ENCODE measurements around the gene CCKAR. TPM values are rescaled to one million over a fixed set of nuclear protein-coding genes. Genes with fewer than 3 reads are reported as not detected.
"Not testable (repeated sequence)": the region's sequence is repeated elsewhere in the genome, so short reads cannot be mapped to it uniquely, and the experiment has no call there.

Gene CCKAR, protein sequence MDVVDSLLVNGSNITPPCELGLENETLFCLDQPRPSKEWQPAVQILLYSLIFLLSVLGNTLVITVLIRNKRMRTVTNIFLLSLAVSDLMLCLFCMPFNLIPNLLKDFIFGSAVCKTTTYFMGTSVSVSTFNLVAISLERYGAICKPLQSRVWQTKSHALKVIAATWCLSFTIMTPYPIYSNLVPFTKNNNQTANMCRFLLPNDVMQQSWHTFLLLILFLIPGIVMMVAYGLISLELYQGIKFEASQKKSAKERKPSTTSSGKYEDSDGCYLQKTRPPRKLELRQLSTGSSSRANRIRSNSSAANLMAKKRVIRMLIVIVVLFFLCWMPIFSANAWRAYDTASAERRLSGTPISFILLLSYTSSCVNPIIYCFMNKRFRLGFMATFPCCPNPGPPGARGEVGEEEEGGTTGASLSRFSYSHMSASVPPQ
- not detected for polyA plus RNA-seq (2012; ENCODE audit: insufficient read depth, insufficient read length)

DNA sequence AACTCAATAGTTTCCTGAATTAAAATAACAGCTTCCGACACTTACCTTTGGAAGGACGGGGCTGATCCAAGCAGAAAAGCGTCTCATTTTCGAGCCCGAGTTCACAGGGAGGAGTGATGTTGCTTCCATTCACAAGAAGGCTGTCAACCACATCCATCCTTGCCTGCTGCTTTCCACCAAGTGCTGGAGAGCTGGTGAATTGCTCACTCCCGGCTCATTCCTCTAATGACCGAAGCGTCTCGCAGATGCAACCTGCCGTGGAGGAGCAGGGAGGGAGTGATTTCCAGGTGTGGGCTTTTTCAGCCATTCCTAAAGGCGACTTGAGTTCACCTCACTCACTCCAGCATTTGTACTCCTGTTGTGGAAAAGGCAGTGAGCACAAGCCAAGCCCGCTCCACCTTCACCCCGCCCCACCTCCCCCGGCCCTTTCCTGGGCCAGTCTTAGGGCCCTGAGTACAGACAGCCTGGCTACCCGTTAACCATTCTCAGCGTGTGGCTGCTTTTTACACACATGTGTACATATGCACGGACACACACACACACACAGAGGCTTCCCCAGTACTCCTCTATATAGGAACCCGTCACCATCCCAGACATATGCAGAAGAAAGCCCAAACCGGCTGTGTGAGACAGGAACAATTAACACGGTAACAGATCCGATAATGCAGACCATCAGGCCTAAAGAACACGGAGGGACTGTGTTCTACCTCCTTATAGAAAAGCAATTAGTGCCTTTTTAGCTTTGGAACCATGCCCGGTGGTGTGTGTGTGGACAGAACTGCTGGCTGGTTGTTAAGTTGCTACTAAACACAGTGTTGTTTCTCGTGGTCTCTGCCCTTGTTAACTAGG, at the start of gene CCKAR:
TSS of gene CCKAR (minus strand) at position 374 of the 849 bp plus-strand sequence. CDS start at position 157, 217 bp downstream.
- no peak for DNase-seq (ENCODE audit: low read depth, low spot score)
- H3K4me3 ChIP-seq (ENCODE audit: low read length) = no peak within 1 kb of the TSS

- no peak overlapping the region for H3K4me3 ChIP-seq (ENCODE audit: low read length)
- DNase-seq (ENCODE audit: low read depth, low spot score) = no peak
Observed at GRCh38 chr4:26533685-26534084, 43.4 kb upstream of the CCKAR start.

DNA sequence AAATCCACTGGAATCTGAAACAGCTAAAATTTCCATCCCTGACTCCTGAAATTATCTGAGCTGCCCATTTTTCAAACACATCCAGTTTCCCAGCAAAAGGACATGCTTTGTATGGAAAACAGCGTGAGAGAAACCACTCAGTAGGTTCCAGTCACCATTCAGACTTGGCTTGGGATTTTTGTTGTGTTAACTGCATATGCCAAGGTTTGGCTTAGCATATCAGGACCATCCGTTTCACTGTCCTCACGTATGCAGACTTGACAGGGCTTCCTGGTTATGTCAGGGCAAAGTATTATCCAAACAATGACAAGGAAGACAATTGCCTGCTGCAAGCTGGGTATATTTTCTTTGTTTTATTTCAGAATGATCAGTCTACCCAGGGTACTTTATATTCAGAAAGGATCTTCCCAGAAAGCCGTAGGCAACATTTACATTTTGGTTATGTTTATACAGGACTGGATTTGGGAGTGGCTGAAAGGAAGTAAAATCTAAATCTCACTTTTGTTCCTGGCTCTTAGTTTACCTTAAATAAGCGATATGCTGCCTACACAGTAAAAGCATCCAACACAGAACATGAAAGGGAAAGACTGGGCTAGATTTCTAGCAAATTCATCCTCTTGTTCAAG, 41.3 kb upstream of the CCKAR start:
- H3K4me3 ChIP-seq (ENCODE audit: low read length) = no peak overlapping the region
- no peak for DNase-seq (ENCODE audit: low read depth, low spot score)

GRCh38 chr4:26530099-26530498, 39.8 kb upstream of the CCKAR start:
- no peak for DNase-seq (ENCODE audit: low read depth, low spot score)
- H3K4me3 ChIP-seq (ENCODE audit: low read length) = no peak overlapping the region

DNA sequence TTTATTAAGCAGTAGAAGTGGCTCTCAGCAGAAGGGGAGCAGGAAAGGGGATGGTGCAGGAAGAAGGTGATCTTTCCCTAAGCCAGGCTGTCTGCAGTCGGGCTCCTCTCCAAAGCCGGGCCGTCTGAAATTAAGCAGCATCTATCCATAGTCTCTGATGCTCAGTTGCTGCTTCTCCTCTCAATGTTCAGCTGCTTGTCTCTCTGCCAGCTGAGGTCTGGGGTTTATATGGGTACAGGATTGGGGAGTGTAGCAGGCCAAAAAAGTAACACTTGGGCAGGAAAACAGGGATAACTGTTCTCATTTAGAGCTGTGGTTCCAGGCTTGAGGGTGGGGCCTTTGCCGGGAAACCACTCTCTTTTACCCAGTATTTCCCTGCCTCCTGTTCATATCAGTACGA, 39.2 kb upstream of the CCKAR start:
- no peak overlapping the region for H3K4me3 ChIP-seq (ENCODE audit: low read length)
- DNase-seq (ENCODE audit: low read depth, low spot score) = no peak

- H3K4me3 ChIP-seq (ENCODE audit: low read length) = no peak overlapping the region
- DNase-seq (ENCODE audit: low read depth, low spot score) = no peak
Observed at GRCh38 chr4:26525771-26526150, 35.5 kb upstream of the CCKAR start.

GRCh38 chr4:26525136-26525770, 35.0 kb upstream of the CCKAR start:
- DNase-seq (ENCODE audit: low read depth, low spot score) = no peak
- H3K4me3 ChIP-seq (ENCODE audit: low read length) = no peak overlapping the region

GRCh38 chr4:26524011-26524410, 33.7 kb upstream of the CCKAR start:
- H3K4me3 ChIP-seq (ENCODE audit: low read length) = no peak overlapping the region
- DNase-seq (ENCODE audit: low read depth, low spot score) = no peak

- H3K4me3 ChIP-seq (ENCODE audit: low read length) = no peak overlapping the region
- DNase-seq (ENCODE audit: low read depth, low spot score) = no peak
Observed at GRCh38 chr4:26522478-26522877, 32.2 kb upstream of the CCKAR start.

DNA sequence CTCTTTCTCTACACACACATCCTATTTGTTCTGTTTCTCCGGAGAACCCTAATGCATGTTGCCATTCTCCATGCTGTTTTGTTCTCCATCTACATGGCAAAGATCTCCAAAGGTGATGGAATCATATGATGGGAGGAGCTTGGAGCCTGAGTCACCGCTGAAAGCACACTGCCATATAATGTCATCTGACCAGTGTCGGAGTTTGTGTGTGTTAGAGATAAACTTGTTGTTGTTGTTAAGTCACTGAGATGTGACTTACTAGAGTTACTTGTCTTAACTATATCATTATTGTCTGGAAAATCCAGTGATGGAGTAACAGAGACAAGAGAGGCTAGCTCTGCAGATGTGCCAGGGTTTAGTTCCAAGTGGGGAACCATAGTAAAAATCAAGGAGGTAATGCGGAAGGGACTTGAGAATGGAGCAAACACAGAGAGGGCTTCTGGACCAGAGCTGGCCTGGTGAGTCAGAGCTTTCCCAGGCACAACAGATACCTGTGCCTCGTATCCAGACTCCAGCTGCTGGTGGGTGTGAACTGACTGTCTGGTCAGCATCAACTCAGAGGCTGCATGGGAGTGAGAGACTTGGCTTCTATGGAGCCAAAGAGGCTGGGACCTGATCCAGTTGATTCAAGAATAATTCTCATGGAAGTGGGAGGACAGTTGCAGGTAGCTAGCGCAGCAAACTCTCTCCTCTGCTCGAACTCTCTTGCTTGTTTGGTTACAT, 30.6 kb upstream of the CCKAR start:
- DNase-seq (ENCODE audit: low read depth, low spot score) = no peak

DNA sequence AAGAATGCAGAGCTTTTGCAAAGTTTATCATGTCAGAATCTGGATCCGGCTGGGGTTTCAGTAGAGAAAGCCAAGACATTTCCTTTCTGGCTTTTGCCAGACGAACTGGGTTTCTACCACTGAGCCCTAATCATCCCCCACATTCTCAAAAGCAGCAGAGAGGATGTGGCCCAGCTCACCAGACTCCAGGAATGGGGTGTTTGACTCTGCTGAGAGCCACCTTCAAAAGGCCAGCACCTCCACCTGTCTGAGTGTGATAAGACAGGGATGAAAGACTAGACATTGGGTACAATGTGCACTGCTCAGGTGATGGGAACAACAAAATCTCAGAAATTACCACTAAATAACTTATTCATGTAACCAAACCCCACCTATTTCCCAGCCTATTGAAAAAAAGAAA, 25.7 kb upstream of the CCKAR start:
- DNase-seq (ENCODE audit: low read depth, low spot score) = peak; percentile 83
- no peak overlapping the region for H3K4me3 ChIP-seq (ENCODE audit: low read length)

More for the DNA sequence above, 30.6 kb upstream of the CCKAR start:
- H3K4me3 ChIP-seq (ENCODE audit: low read length) = no peak overlapping the region

GRCh38 chr4:26510334-26510964, 20.2 kb upstream of the CCKAR start:
- DNase-seq (ENCODE audit: low read depth, low spot score) = no peak
- H3K4me3 ChIP-seq (ENCODE audit: low read length) = no peak overlapping the region

- H3K4me3 ChIP-seq (ENCODE audit: low read length) = no peak overlapping the region
- no peak for DNase-seq (ENCODE audit: low read depth, low spot score)
Observed at GRCh38 chr4:26509681-26510333, 19.5 kb upstream of the CCKAR start.

DNA sequence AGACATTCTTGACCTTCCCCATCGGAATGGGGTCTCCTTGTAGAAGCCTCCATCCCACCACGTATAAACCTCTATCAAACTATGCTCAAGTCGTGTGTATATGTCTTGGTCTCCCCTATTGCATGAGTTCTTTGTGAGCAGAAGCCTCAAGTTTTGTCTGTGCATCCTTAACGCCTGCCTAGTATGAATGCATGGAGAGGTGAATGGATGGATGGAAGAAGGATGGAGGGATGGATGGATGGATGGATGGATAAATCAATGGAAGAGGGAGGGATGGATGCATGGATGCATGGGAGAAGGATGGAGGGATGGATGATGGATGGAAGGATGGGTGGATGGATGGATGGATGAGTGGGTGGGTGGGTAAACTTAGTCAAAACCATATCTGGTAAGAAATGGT, 17.0 kb upstream of the CCKAR start:
- H3K4me3 ChIP-seq (ENCODE audit: low read length) = no peak overlapping the region
- no peak for DNase-seq (ENCODE audit: low read depth, low spot score)

- no peak for DNase-seq (ENCODE audit: low read depth, low spot score)
- no peak overlapping the region for H3K4me3 ChIP-seq (ENCODE audit: low read length)
Observed at GRCh38 chr4:26503844-26504243, 13.6 kb upstream of the CCKAR start.

DNA sequence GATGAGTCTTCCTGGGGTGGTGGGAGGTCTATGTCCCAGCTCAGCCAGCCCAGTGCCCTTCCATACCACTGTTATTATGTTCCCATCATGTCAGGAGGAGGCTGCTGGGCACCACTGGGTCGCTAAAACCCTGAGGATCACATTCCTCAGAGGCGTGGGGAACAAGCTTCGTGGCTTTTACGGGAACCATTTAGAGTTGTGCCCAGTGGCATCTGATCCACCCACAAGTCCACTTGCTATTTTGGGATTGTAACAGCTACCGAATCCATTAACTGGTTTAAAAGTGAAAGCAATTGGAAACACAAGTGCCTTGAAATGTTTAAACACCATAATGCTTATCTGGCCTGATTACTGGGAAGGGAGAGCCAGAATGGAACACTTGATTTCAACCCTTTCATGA, 13.1 kb upstream of the CCKAR start:
- no peak overlapping the region for H3K4me3 ChIP-seq (ENCODE audit: low read length)
- DNase-seq (ENCODE audit: low read depth, low spot score) = no peak

DNA sequence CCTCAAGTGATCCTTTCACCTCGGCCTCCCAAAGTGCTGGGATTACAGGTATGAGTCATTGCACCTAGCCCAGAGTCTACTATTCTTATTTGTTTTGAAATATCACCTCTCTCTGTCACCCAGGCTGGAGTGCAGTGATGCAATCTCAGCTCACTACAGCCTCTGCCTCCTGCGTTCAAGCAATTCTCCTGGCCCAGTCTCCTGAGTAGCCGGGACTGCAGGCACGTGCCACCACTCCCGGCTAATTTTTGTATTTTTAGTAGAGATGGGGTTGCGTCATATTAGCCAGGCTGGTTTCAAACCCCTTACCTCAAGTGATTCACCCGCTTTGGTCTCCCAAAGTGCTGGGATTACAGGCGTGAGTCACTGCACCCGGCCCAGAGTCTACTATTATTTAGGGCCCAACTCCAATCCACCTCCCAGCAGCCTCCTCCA, 10.3 kb upstream of the CCKAR start:
- DNase-seq (ENCODE audit: low read depth, low spot score); H3K4me3 ChIP-seq (ENCODE audit: low read length): not testable (repeated sequence)

Data from Jurkat, Clone E6-1 (cell line).